Sigmoid colon (tissue), 7 donors: ENCODE results near the gene ASPRV1. TPM values are rescaled to one million over a fixed set of nuclear protein-coding genes. Genes with fewer than 3 reads are reported as not detected.

Experiments used
- DNase-seq: peaks from one replicate; pipeline ENCODE4 v3.0.0-alpha.2; 2019
- H3K27ac ChIP-seq, 4 donors: fragments of 200-600 bp; sonication (generic); one replicate each; pipeline ENCODE4 v1.5.1; 2016 to 2019; ENCODE audit warnings: mild to moderate bottlenecking in 1 of 4
- H3K27me3 ChIP-seq, 3 donors: fragments of 200-600 bp; sonication (generic); one replicate each; pipeline ENCODE4 v1.5.1; 2019; ENCODE audit warnings: mild to moderate bottlenecking in 1 of 3
- H3K36me3 ChIP-seq, 4 donors: fragments of 200-600 bp; sonication (generic); one replicate each; pipeline ENCODE4 v1.5.1; 2016 to 2019
- H3K4me1 ChIP-seq, 4 donors: fragments of 200-600 bp; sonication (generic); one replicate each; pipeline ENCODE4 v1.5.1; 2017 to 2019
- H3K4me3 ChIP-seq, 4 donors: fragments of 200-600 bp; sonication (generic); one replicate each; pipeline ENCODE4 v1.5.1; 2017 to 2019; ENCODE audit warnings: mild to moderate bottlenecking in 2 of 4, moderate library complexity in 1 of 4
- H3K9me3 ChIP-seq, 4 donors: fragments of 200-600 bp in 3 of 4; sonication (generic) in 3 of 4; one replicate each; pipeline versions ENCODE4 v1.5.1 to v1.6.1; 2013 to 2019
- EP300 ChIP-seq, 4 donors: sonication (generic); formaldehyde crosslinking; IDR thresholded peaks; one replicate each; pipeline ENCODE4 v1.6.1; 2017; ENCODE audit warnings: antibody characterized with exemption in 4 of 4
- POLR2A ChIP-seq, 2 donors: fragments of 450-650 bp; IDR thresholded peaks; one replicate each; pipeline ENCODE4 v1.6.1; 2016; ENCODE audit warnings: antibody characterized with exemption in 2 of 2, mild to moderate bottlenecking in 2 of 2, moderate library complexity in 2 of 2
- POLR2AphosphoS5 ChIP-seq, 4 donors: sonication (generic); formaldehyde crosslinking; IDR thresholded peaks; one replicate each; pipeline ENCODE4 v1.6.1; 2017; ENCODE audit warnings: antibody characterized with exemption in 4 of 4
- WGBS, 2 donors: extraction: QIAGEN DNeasy Blood & Tissue Kit; methylation state at CpG; one replicate each; pipeline ENCODE4 v1.1.7; 2013; 5-methylcytosine and 5-hydroxymethylcytosine counted together
- intact Hi-C: fragments of 100-400 bp; cut with DNase I; formaldehyde crosslinking; loops from one replicate; pipeline ENCODE4 v1.15.1; 2023
- polyA plus RNA-seq, 3 donors: library from polyadenylated mRNA; stranded (reverse); fragments of 200-250 nt; gene quantifications; one replicate each; pipeline ENCODE4 v1.2.3, GENCODE V29; 2013
- total RNA-seq, 4 donors: library from RNA; depleted of rRNA; stranded (reverse); fragments of >200 nt; gene quantifications; one replicate each; pipeline ENCODE4 v1.1.0, GENCODE V29; 2016
- TF ChIP-seq, protein P1 (sequence below), 4 experiments: fragments of 450-650 bp in 3 of 4; fragments of 200-600 bp in 1 of 4; IDR thresholded peaks; one replicate each; pipeline ENCODE4 v1.5.1; 2016 to 2019; ENCODE audit warnings: antibody characterized with exemption in 4 of 4, mild to moderate bottlenecking in 3 of 4, moderate library complexity in 2 of 4
- donor health status: healthy with polysubstance abuse.
- donor health status: Bipolar disorder and iron deficiency.
- donor health status: healthy.

ASPRV1 gene
- total and polyA plus RNA-seq, 7 donors = 1.1 to 1.4 (median 1.2) TPM

DNA sequence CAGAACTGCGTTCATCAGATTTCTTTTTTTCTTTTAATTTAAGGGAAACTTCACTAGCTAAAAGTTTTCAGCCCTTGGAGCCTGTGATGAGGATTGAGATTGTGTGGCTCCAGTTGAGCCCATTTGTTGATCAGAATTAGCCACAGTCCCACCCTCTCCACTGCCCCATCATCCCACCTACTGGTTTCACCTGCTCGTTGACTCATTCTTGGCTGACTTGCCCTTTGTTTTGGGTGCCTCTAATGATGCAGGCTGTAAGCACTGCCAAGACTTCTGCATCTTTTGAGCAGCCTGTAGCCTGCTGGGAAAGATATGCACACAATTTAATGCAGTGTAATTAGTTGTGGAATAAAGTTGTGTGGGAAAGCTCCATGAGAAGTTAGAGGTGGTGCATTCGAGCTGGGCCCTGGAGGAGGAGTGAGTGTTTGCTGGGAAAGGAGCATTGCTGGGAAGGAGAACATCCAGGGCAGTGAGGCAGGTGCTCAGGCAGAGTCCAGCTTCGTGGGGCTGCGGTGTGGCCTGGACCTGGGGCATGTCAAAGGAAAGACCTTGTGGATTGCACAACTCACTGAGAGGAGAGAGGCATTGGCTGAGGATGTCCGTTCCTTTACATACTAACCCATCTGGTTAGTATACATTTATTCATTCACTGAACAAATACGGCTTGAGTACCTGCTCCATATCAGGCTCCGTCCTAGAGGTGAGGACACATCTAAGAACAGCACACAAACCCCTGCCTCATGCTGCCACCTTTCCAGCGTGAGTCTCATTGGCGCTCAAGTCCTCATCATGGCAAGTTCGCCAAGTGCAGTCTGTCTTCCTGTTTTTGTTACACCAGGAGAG, 18.2 kb downstream of the ASPRV1 start:
- TF ChIP-seq EP300 (IDR thresholded peaks at IDR 0.05) (no peak), POLR2A (IDR thresholded peaks at IDR 0.05) (no peak), POLR2AphosphoS5 (IDR thresholded peaks at IDR 0.05) (no peak)
- TF ChIP-seq, protein P1, sequence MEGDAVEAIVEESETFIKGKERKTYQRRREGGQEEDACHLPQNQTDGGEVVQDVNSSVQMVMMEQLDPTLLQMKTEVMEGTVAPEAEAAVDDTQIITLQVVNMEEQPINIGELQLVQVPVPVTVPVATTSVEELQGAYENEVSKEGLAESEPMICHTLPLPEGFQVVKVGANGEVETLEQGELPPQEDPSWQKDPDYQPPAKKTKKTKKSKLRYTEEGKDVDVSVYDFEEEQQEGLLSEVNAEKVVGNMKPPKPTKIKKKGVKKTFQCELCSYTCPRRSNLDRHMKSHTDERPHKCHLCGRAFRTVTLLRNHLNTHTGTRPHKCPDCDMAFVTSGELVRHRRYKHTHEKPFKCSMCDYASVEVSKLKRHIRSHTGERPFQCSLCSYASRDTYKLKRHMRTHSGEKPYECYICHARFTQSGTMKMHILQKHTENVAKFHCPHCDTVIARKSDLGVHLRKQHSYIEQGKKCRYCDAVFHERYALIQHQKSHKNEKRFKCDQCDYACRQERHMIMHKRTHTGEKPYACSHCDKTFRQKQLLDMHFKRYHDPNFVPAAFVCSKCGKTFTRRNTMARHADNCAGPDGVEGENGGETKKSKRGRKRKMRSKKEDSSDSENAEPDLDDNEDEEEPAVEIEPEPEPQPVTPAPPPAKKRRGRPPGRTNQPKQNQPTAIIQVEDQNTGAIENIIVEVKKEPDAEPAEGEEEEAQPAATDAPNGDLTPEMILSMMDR (IDR thresholded peaks at IDR 0.05) = no peak
- Histone ChIP-seq H3K4me3 (no peak overlapping the region), H3K36me3 (peaks cover 6 to 48% (median 7%) of the 10 kb centered on the region in 4 donors), H3K9me3 (no peaks in the 10 kb centered on the region), H3K4me1 (no peaks in the 10 kb centered on the region), H3K27me3 (peaks cover 0 to 2% (median 0%) of the 10 kb centered on the region in 3 donors), H3K27ac (no peak overlapping the region)
- no peak for DNase-seq
- intact Hi-C loops = no loop called here
- WGBS, 2 donors = 91% methylated on average over 11 of the region's 11 CpGs

DNA sequence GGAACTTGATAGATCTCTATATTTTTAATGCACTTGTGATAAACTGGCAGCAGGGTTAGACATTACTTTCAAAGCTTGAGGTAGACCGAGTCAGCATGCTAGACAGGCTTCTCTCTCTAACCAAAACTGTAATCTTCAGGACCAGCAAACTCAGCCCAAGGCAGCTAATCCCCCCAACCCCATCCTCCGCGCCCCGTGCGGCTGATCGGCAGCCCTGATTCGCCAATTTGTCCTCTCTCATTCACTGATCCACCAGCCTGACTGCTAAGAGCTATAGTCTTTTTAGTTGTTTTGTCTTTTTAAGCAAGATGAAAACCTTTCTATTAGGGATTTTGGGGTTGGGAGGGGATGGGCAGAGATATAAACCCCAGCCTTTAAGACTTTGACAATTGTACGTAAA, 20.7 kb downstream of the ASPRV1 start:
- TF ChIP-seq EP300 (IDR thresholded peaks at IDR 0.05) = no peak
- no peak for TF ChIP-seq POLR2A (IDR thresholded peaks at IDR 0.05)
- TF ChIP-seq, protein P1 (IDR thresholded peaks at IDR 0.05) = no peak
- TF ChIP-seq POLR2AphosphoS5 (IDR thresholded peaks at IDR 0.05) = no peak
- Histone ChIP-seq H3K36me3 (peaks cover 15 to 73% (median 30%) of the 10 kb centered on the region in 4 donors), H3K4me3 (no peak overlapping the region), H3K27me3 (no peaks in the 10 kb centered on the region), H3K4me1 (no peaks in the 10 kb centered on the region), H3K27ac (no peak overlapping the region), H3K9me3 (no peaks in the 10 kb centered on the region)
- WGBS, 2 donors = 96 to 97% methylated on average over 8 of the region's 8 CpGs
- DNase-seq = no peak
- intact Hi-C loops = no loop called here

- H3K4me3 ChIP-seq = no peak overlapping the region
- H3K36me3 ChIP-seq = peaks cover 18 to 81% (median 35%) of the 10 kb centered on the region in 4 donors
- intact Hi-C loops = no loop called here
- no peak overlapping the region for H3K27ac ChIP-seq
- no peaks in the 10 kb centered on the region for H3K27me3 ChIP-seq
- 50 to 80% methylated on average over 14 of the region's 14 CpGs for WGBS, 2 donors
- TF ChIP-seq POLR2AphosphoS5 (IDR thresholded peaks at IDR 0.05) = no peak
- TF ChIP-seq POLR2A (IDR thresholded peaks at IDR 0.05) = no peak
- no peak for TF ChIP-seq EP300 (IDR thresholded peaks at IDR 0.05)
- TF ChIP-seq, protein P1 (IDR thresholded peaks at IDR 0.05) = no peak
- no peak for DNase-seq
- H3K9me3 ChIP-seq = no peaks in the 10 kb centered on the region
- no peaks in the 10 kb centered on the region for H3K4me1 ChIP-seq
These were observed 21.7 kb downstream of the ASPRV1 start for GRCh38 chr2:69939722-69940121.

DNA sequence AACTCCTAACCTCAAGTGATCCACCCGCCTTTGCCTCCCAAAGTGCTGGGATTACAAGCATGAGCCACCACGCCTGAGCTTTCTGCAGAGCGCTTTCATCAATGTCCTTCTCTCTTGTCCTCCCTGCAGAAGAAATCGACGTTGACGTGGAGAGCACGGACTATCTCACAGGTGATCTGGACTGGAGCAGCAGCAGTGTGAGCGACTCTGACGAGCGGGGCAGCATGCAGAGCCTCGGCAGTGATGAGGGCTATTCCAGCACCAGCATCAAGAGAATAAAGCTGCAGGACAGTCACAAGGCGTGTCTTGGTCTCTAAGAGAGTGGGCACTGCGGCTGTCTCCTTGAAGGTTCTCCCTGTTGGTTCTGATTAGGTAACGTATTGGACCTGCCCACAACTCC, 23.5 kb downstream of the ASPRV1 start:
- peaks cover 18 to 73% (median 35%) of the 10 kb centered on the region in 4 donors for H3K36me3 ChIP-seq
- intact Hi-C loops = no loop called here
- 95 to 96% methylated on average over 14 of the region's 14 CpGs for whole genome bisulfite sequencing, 2 donors

DNA sequence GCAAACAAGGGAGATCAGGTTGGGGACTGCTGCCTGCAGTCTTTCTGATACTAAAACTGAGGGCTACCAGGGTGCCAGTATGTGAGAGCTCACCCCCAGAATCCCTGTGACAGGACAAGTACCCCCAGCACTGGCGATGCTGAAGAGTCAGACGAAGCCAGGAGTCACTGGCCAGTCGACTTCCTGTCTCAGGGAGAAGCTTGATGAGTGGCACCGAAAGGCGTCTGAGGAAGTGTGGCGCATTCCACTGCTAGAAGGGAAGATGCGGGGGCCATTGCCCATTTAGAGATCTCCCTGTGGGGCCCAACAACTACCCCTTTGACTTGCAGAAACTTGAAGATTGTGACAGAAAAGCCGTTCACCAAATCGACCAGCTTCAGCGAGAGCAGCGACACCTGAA, 24.5 kb downstream of the ASPRV1 start:
- no peak for DNase-seq
- intact Hi-C loops = no loop called here
- Histone ChIP-seq H3K4me3 (no peak overlapping the region), H3K27me3 (no peaks in the 10 kb centered on the region), H3K9me3 (no peaks in the 10 kb centered on the region), H3K4me1 (no peaks in the 10 kb centered on the region), H3K27ac (no peak overlapping the region), H3K36me3 (peaks cover 18 to 67% (median 35%) of the 10 kb centered on the region in 4 donors)
- TF ChIP-seq POLR2AphosphoS5 (IDR thresholded peaks at IDR 0.05) (no peak), POLR2A (IDR thresholded peaks at IDR 0.05) (no peak), EP300 (IDR thresholded peaks at IDR 0.05) (no peak)
- TF ChIP-seq, protein P1 (IDR thresholded peaks at IDR 0.05) = no peak
- 87 to 94% methylated on average over 11 of the region's 11 CpGs for WGBS, 2 donors

More for the DNA sequence above, 23.5 kb downstream of the ASPRV1 start:
- H3K4me3 ChIP-seq = no peak overlapping the region
- TF ChIP-seq POLR2AphosphoS5 (IDR thresholded peaks at IDR 0.05) = no peak
- no peaks in the 10 kb centered on the region for H3K27me3 ChIP-seq
- H3K4me1 ChIP-seq = no peaks in the 10 kb centered on the region
- H3K27ac ChIP-seq = no peak overlapping the region
- no peaks in the 10 kb centered on the region for H3K9me3 ChIP-seq
- no peak for DNase-seq
